GM12892 (cell line): Measurements from ENCODE around the gene EXD3.
A peak's percentile ranks its signal among the peaks of the same experiment; 100 is the strongest.

Experiments
- POLR2AphosphoS5 ChIP-seq: IDR thresholded peaks from 2 replicates; pipeline ENCODE4 v1.6.1; 2011; ENCODE audit warnings: low read depth, low read length, control low read depth
- TAF1 ChIP-seq: IDR thresholded peaks from 2 replicates; pipeline ENCODE4 v1.6.1; 2011; ENCODE audit warnings: low read depth, mild to moderate bottlenecking, control low read depth, low read length, borderline replicate concordance

DNA sequence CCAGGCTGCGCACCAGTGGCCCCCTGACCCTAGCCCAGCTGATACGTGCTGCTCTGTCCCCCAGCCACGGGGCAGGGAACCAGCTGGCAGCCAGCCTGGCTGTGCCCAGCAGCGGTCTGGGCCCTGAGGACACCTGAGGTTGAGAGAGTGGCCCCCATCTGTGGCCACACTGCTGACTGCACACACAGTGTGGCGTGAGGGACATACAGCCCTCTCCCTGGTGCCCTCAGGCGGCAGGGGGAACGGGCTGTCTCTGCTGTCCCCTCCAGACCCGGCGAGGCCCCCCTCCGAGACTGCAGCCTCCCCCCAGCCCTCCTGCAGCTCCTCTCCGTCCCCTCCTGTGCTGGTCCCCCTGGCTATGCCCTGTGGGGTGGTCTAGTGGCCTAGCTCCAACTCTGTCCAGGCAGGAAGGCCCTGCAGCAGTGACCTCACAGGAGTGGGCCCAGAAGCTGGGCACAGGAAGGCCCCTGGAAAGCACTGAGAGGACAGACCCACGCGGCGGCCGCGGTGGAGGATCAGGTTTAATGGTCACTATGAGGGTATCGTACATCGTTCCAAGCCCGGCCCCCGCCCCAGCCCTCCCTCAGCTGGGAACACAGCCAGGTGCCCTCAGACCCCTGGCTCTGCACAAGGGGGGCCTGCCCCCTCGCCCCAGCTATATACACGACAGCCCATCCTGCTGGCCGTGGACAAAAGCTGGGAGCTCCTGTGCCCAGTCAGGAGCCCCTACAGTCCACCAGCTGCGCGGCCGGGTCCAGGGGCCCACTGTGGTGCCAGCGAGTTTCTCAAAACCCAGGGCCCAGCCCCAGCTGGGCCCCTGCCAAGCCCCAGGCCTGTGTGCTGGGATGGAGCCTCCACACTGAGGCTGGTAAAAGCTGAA is 25.0 kb upstream of the EXD3 start:
- 0 out of 2 replicates have a peak, but pooled peaks have one; percentile 28 for TF ChIP-seq POLR2AphosphoS5
- no peak for TF ChIP-seq TAF1
